RKO (cell line): ENCODE data around the gene NKTR.

Experiments
- DNase-seq: peaks from one replicate; pipeline ENCODE4 v3.0.0-alpha.2; 2016; ENCODE audit warnings: low spot score

NKTR gene

DNA sequence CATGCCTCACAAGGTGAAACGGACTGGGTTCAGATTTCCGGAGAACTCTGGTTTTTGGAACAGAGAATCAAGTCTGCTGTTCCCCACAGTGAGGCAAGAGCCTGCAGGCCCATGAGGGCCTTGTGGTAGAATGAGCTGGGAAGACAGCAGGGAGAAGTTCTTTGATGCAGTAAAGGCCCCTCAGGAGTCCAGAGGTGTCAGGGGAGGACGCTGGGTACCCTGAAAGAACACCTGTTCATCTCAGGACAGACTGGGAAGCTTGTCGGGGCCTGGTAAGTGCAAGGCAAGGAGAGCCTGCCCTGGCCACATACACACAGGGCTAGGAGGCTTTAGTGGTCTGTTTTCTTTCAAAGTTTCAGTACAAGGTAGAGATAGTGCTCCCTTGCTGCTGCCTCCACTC is 49.3 kb downstream of the NKTR start:
- no peak for DNase-seq

- DNase-seq: peak; percentile 46
Observed at GRCh38 chr3:42651248-42652091, 51.0 kb downstream of the NKTR start.

- no peak for DNase-seq
Observed at GRCh38 chr3:42652251-42652610, 51.7 kb downstream of the NKTR start.

GRCh38 chr3:42652611-42653302 is 52.3 kb downstream of the NKTR start:
- DNase-seq: peak; percentile 87

DNA sequence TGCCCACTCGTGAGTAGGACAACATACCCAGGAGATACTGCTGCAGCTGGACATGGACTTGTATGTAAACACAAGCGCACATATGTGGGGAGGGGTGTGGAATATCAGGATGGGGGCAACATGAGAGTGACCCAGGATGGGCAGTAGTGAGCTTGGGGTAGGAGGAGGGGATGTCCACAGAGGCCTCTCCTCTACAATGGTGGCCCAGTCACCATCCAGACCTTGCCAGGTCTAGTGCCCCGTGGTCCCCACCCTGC is 52.7 kb downstream of the NKTR start:
- no peak for DNase-seq

DNA sequence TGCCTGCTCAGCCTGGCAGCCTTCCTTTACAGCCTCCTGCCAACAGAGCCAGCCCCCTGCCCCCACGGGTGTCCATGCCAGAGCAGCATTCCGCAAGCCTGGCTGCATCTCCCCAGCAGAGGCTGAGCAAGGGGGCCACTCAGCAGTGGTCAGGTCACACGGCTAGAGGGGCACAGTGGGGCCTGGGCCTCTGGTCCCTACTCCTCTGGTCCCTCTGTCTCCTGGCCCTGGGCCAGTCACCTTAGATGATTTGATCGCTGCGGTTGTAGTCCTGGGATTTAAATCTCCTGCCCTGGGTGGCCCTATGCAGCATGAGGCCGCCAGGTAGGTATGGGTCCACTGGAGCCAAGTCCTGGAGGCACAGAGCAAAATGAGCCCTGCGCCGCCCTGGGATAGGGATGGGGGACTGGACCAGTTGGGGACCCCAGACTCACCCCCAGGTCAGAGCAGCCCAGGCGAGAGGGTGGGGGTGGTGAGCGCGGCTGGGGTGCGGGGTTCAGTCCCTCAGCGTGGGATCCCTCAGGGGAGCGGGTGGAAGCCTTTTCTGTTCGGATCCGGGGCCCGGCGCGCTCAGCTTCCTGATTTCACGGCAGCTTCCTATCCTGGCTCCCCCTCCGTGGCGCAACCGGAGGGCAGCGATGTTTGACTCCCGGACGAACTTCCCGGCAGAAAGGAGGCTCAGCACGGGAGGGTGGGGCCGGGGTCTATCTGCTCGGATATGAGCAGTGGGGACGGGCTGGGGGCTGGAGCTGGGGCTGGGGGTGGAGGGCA is 53.3 kb downstream of the NKTR start, which contains the start of gene ZBTB47:
TSS of gene ZBTB47 (plus strand) at position 138 of the 771 bp plus-strand sequence. CDS start 4,659 bp downstream, outside the sequence.
- peak; percentile 30 for DNase-seq

DNA sequence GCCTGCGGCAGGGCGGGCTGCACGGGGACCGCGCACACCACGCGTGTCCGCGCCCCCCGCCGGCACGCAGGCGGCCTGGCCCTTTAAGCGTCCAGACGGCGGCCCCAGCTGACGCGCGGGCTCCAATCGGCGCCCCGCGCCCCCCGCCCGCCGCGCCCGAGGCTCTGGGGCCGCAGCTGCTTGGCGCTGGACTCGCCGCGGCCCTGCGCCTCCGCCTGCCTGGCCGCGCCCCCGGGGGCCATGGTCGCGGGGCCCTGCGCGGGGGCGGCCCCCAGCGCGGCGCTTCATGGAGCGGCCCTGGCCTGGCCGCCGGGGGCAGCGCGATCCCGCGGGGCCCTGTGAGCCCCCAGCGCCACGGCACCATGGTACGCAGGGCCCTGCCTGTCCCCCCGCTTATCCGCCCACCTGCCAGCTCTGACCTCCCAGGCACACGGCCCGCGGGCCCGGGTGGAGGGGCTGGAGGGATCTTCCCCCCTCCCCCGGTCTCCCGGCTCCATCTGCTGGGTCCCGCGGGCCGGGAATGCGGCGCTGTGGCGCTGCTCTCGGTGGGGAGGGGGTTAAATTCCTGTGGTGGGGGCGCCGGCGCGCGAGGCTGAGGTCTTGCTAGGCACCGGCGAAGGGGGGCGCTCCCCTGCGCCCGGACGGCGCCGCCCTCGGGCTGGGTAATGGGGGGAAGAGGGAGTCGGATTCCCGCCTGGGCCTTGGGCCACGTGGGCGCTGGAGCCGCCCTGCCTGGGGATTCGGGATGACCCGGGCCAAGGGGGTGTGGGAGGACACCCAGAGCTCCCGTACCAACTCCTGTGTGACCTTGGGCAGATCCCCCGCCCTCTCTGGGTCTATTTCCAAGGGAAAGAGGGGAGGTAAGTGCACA is 54.1 kb downstream of the NKTR start:
- peak; percentile 59 for DNase-seq

DNA sequence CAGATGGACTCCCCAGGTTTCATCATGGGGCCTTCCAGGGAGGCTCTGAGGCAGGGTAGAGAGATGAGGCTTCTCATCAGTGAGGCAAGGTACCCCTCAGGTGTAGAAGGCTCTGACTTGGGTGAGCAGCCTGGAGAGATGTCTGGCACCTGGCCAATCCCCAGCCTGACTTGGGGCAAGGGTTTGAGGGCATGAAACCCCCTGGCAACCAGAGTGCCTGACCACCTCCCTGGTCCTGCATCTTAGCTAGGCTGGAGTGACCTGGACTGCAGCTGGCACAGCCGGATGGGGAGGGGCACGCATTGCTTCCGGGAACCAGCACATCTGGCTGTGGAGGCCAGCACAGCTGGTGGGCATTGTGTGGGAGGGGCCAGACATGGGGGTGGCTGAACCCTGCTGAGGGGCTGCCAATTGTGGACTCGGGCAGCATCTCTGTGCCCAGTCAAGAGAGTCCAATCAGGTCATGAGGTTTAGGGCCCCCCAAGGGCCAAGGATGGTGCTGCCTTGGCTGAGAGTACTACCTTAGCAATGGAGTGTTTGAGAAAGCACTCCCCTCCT is 54.9 kb downstream of the NKTR start:
- no peak for DNase-seq

GRCh38 chr3:42655980-42656679 is 55.6 kb downstream of the NKTR start:
- DNase-seq: no peak

DNA sequence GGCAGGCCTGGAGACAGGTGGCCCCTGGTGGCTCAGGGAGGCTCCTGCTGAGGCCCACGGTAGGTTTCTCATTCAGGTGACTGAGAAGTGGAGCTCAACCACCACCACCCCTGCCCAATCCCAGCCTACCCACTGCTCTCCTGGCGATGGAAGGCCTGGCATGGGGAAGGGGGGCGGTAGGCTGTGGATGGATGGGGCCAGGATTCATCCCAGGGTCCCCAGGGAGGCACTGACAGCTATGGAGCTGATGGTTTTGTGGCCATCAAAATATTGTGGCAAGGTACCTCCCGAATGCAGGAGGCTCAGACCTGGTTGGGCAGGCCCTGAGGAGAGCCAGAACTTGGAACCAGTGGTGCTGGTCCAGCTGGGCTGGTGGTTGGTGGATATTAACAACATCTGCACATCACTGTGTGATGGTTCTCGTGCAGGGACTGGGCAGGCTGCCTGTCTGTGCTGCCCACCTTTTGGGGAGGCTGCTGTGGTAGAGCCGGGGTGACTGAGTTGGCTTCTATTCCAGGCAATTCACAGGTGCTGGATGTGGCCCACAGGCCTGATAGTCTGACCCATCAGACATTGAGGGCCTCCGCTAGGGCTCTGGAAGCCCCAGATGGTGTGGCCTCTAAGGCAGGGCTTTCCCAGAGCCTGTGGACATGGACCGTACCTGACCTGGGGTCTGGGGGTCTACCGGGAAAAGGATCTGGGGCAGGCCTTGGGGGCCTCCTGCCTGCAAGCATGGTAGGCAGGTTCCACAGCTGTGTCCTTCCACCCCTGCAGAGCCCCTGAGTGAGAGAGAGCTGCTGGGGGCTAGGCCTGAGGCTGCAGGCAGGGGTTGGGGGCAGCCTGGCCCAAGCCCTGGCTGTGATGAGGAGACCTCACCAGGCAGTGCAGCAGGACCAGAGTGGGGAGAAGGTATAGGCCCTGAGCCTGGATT is 56.5 kb downstream of the NKTR start:
- no peak for DNase-seq

GRCh38 chr3:42657675-42658074 is 57.2 kb downstream of the NKTR start:
- no peak for DNase-seq

DNA sequence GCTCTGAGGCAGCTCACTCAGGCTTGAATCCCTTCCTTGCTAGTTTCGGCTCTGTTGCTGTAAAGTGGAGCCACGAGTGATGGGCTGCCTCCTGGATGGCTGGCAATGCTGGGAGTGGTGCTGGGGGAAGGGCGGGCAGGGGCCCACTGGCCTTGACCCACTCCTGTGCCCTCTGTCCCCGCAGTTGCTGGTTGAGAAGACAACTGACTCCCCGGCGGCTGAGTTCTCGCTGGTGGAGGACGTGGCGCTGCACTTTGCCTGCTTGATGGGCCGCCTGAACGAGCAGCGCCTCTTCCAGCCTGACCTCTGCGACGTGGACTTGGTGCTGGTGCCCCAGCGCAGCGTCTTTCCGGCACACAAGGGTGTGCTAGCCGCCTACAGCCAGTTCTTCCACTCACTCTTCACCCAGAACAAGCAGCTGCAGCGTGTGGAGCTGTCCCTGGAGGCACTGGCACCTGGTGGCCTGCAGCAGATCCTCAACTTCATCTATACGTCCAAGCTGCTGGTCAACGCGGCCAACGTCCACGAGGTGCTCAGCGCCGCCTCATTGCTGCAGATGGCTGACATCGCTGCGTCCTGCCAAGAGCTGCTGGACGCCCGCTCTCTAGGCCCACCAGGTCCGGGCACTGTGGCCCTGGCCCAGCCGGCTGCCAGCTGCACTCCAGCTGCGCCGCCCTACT is 57.7 kb downstream of the NKTR start:
- DNase-seq: no peak

- no peak for DNase-seq
Observed at GRCh38 chr3:42658771-42659390, 58.4 kb downstream of the NKTR start.

DNA sequence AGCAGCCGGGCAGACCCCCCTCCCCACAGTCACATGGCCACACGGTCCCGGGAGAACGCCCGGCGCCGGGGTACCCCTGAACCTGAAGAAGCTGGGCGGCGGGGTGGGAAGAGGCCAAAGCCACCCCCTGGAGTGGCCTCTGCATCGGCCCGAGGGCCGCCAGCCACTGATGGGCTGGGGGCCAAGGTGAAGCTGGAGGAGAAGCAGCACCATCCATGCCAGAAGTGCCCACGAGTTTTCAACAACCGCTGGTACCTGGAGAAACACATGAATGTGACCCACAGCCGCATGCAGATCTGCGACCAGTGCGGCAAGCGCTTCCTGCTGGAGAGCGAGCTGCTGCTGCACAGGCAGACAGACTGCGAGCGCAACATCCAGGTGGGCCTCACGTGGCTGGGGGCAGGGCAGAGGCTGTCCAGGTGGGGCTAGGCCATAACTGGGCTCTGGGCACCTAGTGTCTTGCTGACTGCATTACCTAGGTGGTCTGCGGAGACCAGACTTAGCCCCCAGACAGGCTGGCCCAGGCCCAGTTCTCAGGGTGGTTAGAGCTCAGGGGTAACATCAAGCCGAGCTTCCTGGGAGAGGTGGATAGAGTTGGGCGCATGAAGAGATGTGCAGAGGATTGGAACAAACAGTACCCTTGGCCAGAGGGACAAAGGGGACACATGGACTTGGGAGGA is 59.1 kb downstream of the NKTR start:
- no peak for DNase-seq

DNA sequence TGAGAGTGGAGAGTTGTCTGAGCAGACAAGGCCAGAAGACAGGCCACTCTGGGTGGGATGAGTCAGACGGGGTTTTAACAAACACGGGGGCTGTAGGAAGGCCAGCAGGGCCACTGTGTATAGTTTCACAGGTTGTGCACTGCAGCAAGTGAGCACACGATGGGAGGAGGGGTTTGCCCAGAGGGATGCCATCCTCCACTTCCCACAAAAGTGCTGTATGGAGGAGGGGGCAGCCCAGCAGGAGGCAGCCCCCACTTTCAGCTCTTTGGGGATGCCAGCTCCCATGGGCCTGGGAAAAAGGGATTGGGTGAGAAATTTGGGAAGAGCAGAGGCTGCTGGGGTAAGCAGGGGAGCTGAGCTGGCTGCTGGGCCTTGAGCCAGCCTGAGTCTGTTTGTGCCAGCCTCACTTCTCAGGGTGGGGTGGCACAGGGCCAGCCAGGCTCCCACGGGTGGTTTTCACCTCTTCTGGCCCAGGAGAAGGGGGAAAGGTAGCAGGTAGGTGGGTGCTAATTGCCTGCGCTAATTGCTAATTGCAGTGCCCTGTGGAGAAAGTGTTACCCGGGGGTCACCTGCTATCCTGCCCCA is 59.7 kb downstream of the NKTR start:
- DNase-seq: no peak

- DNase-seq: no peak
Observed at GRCh38 chr3:42660898-42661297, 60.4 kb downstream of the NKTR start.

- DNase-seq: no peak
Observed at GRCh38 chr3:42661593-42662022, 61.1 kb downstream of the NKTR start.
